Frontal cortex (tissue), 4 donors: ENCODE measurements around the gene HTR3A. TPM values are rescaled to one million over a fixed set of nuclear protein-coding genes. Genes with fewer than 3 reads are reported as not detected.
"Not testable (repeated sequence)": the region's sequence is repeated elsewhere in the genome, so short reads cannot be mapped to it uniquely, and the experiment has no call there.

ENCODE experiments used
- DNase-seq, 2 donors: peaks; one replicate each; pipeline ENCODE4 v3.0.0; 2012; ENCODE audit warnings: low spot score in 2 of 2
- FAIRE-seq: peaks from 2 replicates; lab custom pipeline; 2012; peaks lifted over from hg19 to GRCh38; lab: Jason Lieb, UNC
- total RNA-seq: library from RNA; depleted of rRNA; stranded (reverse); fragments of >200 nt; gene quantifications from one replicate; pipeline ENCODE4 v1.2.3, GENCODE V29; 2014
- donor health status: control.
- donor health status: control.
- donor health status: control.

The HTR3A gene
- 1.2 TPM for total RNA-seq

DNA sequence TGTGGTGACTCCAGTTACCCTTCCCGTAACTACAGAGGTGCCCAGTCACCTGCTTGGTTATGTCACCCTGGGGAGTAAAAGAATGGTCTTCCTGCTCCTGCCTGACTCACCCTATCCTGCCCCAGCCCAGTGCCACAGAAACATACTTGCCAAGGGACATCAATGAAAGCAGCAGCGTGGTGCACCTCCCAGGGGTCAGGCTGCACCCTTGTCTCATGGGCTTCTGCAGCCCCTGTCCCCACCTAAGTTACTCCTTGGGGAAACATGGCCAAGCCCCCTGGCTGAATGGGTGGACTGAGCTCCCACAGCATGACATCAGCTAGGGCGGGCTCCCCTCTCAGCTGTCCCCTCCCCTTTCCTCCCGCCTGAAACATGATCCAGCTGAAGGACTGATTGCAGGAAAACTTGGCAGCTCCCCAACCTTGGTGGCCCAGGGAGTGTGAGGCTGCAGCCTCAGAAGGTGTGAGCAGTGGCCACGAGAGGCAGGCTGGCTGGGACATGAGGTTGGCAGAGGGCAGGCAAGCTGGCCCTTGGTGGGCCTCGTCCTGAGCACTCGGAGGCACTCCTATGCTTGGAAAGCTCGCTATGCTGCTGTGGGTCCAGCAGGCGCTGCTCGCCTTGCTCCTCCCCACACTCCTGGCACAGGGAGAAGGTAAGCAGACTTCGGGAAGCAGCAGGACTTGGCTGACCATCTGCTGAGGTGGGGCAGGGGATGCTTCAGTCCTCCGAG is at the start of gene HTR3A:
TSS of gene HTR3A (plus strand) at position 368 of the 730 bp plus-strand sequence. CDS start at position 586, 218 bp downstream.
- FAIRE-seq (no peak), DNase-seq (no peak)

DNA sequence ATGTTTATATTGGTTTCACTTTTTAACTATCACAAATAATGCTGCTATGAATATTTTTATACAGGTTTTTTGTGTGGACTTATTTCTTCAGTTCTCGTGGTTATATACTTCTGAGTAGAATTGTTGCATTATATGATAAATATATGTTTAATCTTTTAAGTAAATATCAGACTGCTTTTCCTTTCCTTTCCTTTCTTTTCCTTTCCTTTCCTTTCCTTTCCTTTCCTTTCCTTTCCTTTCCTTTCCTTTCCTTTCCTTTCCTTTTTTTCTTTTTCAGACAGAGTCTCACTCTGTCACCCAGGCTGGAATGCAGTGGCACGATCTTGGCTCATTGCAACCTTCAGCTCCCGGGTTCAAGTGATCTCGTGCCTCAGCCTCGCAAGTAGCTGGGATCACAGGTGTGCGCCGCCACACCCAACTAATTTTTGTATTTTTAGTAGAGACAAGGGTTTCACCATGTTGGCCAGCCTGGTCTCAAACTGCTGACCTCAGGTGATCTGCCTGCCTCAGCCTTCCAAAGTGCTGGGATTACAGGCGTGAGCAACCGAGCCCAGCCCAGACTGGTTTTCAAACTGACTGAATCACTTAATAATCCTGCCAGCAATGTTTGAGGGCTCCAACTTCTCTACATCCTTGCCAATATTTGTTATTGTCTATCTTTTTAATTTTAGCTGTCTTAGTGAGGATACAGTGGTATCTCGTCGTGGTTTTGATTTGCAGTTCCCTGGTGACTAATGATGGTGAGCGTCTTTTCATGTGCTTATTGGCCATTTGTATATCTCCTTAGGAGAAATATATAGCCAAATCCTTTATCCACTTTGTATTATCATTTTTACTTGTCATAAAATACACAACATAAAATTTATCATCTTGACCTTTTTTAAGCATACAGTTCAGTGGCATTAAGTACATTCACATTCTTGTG is 48.4 kb upstream of the HTR3A start:
- FAIRE-seq: no peak

DNA sequence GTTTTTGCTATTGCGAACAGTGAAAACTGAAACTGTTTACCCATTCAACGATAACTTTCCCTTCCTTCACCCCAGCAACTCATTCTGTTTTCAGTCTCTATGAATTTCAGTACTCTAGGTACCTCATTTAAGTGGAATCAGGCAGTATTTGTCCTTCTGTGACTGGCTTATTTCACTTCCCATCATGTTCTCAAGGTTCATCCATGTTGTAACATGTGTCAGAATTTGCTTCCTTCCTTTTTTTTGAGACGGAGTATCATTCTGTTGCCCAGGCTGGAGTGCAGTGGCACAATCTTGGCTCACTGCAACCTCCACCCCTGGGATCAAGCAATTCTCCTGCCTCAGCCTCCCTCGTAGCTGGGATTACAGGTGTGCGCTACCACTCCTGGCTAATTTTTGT is 46.6 kb upstream of the HTR3A start:
- DNase-seq (no peak), FAIRE-seq (no peak)

More for the DNA sequence above, 48.4 kb upstream of the HTR3A start:
- no peak for DNase-seq

DNA sequence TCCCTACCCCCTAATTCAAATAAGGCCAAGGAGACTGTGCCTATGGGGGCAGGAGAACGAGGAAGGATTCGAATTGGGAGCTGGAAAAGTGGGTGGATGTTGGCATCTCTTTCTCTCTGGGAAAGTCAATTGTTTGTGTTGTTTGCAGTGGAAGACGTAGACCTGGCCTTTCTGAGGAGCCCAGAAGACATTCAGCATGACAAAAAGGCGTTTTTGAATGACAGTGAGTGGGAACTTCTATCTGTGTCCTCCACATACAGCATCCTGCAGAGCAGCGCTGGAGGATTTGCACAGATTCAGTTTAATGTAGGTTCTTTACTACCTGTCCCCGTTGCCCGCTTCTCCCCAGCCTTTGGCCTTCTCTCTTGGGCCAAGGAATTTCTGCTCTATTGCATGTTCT is 42.1 kb upstream of the HTR3A start:
- FAIRE-seq (no peak), DNase-seq (no peak)

DNA sequence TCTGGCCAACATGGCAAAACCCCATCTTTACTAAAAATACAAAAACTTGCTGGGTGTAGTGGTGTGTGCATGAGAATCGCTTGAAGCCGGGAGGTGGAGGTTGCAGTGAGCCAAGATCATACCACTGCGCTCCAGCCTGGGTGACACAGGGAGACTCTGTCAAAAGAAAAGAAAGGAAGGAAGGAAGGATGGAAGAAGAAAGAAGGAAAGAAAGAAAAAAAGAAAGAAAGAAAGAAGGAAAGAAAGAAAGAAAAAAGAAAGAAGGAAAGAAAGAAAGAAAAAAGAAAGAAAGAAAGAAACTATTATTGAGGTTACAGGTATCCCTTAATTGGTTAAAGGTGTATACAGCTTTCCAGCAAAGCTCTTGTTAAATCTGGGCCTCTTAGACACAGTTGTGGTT is 40.7 kb upstream of the HTR3A start:
- FAIRE-seq, DNase-seq: not testable (repeated sequence)

DNA sequence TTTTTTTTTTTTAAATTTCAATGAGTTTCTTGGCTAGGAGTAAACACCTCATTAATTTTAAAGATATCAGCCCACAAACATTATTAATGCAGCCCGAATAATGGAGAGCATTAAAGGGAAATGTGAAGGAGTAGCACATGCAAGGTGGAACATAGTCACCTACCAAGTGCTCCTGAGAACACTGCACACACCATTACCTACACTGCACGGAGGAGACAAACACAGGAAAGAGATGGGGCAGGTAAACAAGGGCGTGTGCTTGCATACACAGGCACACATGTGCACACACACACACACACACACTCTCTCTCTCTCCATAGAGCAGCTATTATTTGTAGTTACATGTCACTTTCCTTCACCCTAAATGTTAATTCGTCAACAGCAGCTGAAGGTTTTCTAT is 40.1 kb upstream of the HTR3A start:
- FAIRE-seq (no peak), DNase-seq (no peak)

DNA sequence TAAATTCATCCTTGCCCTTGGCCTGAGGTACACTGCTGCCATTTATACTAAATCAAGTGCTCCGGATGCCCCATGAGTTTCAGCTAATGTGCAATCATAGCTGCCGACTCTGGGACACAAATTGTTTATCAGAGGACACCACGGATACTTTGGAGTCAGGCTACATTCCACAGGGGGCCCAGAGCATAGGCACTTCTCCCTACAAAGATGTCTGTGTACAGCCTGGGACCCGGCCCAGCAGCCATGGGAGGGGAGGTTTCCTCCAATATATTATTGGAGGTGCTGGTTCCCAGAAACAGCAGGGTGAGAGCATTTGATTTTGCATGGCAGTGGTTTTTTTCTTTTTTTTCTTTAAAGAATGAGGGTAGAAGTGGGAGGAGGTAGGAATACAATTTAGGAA is 39.0 kb upstream of the HTR3A start:
- no peak for FAIRE-seq
- DNase-seq: no peak

DNA sequence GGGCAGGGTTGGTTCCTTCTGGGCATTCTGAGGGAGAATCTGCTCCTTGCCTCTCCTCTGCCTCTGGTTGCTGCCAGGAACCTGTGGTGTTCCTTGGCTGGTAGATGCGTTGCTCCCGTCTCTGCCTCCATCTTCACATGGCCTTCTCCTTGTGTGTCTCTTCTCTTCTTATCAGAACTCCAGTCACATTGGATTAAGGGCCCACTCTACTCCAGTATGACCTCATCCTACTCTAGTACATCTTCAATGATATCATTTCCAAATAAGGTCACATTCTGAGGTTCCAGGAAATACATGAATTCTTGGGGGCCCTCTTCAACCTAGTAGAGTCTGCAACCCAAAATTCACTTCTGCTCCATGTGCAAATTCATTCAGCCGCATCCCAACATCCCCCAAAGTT is 37.0 kb upstream of the HTR3A start:
- DNase-seq (no peak), FAIRE-seq (no peak)

DNA sequence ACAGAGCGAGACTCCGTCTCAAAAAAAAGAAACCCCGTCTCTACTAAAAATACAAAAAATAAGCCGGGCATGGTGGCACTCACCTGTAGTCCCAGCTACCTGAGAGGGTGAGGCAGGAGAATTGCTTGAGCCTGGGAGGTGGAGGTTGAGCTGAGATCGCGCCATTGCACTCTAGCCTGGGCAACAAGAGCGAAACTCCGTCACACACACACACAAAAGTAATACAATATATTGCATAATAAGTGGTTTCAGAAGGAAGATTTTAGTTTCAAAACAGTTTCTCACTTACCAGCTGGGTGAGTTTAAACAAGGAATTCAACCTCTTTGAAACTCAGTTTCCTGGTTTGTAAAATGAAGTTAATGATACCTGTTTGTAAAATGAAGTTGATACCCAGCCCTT is 32.7 kb upstream of the HTR3A start:
- FAIRE-seq (no peak), DNase-seq (no peak)

DNA sequence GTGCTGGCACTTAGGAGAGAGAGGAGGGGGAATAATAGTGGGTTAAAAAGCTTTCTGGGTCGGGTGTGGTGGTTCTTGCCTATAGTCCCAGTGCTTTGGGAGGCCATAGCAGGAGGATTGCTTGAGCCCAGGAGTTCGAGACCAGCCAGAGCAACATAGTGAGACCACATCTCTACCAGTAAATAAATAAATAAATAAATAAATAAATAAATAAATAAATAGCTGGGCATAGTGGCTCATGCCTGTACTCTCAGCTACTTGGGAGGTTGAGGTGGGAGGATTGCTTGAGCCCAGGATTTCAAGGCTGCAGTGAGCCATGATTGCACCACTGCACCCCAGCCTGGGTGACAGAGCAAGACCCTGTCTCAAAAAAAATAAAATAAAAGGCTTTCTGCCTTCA is 28.7 kb upstream of the HTR3A start:
- DNase-seq, FAIRE-seq: not testable (repeated sequence)

DNA sequence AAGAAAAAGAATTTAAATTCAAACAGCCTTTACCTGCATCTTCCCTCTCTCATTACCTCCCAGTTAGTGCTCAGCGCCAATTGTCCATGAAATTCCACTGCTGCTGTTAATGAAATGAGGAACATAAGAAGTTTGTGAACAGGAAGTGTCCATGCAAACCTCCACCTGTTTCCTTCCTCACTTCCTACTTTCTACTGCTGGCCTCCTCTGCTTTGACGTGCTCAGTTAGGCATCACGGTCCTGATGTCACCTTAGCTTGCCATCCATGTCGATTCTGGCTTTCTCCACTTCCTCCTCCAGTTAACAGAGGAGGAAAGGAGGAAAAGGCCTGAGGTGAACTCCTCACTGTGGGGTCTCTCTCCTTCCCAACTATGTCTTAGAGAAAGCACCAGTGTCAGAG is 26.9 kb upstream of the HTR3A start:
- FAIRE-seq (no peak), DNase-seq (no peak)

DNA sequence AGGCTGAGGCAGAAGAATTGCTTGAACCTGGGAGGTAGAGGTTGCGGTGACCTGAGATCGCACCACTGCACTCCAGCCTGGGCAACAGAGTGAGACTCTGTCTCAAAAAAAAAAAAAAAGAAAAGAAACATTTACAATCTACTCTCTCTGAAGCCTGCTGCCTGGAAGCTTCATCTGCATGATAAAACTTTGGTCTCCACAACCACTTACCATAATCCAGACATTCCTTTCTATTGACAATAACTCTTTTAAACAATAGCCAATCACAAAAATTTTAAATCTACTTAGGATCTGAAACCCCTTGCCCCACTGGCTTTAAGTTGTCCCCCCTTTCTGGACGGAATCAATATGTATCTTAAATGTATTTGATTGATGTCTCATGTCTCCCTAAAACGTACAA is 25.0 kb upstream of the HTR3A start:
- DNase-seq: no peak
- no peak for FAIRE-seq

DNA sequence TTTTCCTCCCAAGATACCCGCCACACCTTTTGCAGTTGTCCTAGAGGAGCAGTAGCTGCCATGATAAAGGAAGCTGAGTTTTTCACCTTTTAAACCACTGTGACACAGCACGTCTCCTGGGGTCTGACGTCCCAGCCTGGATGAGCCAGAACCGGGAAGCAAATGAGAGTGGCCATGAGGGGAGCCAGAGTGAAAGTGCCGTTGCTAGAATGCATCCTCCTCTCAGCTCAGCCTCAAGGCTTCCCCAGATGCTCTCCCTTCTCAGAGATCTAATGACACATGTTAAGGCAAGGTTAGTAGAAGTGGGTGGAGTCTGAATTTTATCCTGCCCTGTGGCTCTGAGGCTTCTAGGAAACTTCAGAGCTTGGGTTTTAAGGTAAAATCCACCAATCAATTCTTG is 23.4 kb upstream of the HTR3A start:
- DNase-seq (no peak), FAIRE-seq (no peak)

DNA sequence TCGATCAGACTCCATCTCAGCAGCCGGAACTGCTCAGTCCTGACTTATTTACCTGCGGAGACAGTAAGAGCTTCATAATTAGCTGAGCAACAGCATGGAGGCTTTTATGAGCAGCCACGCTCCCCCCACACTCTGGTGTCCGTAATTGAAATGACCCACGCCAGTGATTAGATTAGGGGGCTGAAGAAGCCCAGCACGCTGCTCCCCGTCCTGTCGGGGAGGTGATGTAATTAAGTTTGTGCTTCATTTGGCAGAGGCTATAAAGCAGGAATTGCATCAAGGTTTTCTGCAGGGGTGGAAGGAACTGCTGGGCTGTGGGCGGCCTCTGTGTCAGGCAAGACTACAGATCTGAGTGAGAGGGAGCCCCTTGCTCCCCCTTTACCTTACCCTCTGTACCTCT is 22.8 kb upstream of the HTR3A start:
- FAIRE-seq (no peak), DNase-seq (no peak)

DNA sequence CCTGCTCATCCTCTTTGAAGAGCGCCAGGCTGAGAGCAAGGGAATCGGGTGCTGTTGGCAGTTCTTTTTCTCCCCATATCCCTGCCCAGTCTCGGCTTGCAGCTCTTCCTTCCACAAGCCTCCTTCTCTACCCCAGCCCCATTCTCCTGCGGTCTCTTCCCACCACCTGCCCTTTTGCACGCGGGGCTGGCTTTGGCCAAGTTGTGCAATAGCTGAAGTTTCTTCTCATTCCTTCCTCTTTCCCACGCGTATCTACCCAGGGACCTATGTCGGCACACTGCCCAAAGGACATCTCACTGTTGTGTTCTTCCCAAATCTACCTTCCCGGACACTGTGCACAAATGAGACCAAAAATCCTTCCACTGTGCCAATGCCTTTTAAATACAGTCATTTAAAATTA is 22.3 kb upstream of the HTR3A start:
- FAIRE-seq: no peak
- DNase-seq: no peak

DNA sequence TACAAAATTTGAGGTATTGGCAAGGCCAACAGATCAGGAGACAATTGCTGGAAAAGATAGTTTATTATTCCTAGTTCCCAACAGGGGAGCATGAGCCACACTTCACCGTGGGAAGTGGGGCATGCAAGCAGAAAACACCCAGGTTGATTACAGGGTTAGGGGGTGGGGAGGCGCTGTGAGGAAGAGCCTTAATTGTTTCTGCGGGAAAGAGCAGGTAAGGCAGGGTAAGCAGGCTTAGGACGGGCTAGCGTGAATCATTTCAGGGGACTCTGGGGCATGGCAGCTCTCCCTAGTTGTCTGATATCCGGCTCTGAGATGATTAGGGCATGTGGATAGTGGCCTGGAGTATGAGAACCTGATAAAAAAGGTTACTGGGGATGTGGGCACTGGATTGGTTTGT is 20.7 kb upstream of the HTR3A start:
- FAIRE-seq: no peak
- no peak for DNase-seq

DNA sequence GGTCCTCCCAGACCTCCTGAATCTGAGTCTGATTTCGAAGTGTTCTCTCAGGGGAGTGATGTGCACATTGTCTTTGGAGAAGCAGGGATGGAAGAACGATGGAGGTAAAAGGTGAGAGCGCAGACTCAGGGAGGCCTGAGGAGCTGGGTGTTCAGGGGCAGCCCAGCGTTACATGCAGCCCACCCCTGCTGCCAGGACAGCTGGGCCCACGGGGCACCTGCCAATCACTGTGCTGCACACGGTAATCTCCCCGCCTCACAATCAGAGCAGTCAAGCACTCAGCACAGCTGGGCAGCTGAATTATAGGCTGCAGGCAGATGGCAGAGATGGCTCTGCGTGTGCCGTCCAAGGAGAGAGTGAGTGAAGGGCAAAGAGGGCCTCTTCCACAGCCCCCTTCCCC is 17.9 kb upstream of the HTR3A start:
- FAIRE-seq (no peak), DNase-seq (no peak)

DNA sequence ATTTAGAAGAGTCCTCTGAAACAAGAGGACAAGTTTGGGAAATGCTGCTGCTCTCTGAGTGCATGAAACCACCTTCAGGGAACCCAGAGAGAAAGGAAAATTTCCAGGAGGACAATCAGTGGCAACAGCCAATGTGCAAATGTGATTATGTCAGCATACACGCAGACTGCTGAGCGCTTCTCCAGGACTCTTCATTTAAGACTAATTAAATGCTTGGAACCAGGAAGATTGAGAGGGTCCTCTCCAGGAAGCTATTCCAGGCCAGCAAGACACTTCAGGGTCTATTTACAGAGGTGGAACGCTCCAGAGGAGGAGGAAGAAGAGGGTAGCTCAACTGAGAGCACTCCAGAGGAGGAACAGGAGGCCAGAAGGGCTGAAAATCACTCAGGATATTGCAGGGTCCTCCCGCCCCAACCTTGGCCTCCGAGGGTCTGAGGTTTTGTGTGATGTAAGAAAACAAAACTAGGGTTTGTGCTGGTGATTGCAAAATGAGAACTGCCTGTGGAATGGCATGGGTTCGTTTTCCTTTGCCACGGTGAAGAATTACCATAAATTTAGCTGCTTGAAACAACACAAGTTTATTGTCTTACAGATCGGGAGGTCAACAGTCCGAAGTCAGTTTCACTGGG is 14.1 kb upstream of the HTR3A start:
- DNase-seq: no peak
- FAIRE-seq: no peak

DNA sequence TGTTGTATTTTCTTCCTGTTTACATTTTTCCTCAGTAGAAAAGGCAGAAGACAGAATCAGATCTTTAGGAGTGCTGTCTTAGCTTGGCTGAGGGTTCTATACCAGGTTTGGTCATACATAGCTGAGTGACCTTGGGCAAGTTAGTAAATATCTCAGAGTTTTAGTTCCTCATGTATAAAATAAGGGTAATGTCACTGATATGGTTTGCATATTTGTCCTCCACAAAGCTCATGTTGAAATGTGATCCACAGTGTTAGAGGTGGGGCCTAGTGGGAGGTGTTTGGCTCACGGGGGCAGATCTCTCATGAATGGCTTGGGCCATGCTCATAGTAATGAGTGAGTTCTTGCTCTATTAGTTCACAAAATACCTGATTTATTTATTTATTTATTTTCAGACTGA is 7.5 kb upstream of the HTR3A start:
- FAIRE-seq: no peak
- DNase-seq: no peak

DNA sequence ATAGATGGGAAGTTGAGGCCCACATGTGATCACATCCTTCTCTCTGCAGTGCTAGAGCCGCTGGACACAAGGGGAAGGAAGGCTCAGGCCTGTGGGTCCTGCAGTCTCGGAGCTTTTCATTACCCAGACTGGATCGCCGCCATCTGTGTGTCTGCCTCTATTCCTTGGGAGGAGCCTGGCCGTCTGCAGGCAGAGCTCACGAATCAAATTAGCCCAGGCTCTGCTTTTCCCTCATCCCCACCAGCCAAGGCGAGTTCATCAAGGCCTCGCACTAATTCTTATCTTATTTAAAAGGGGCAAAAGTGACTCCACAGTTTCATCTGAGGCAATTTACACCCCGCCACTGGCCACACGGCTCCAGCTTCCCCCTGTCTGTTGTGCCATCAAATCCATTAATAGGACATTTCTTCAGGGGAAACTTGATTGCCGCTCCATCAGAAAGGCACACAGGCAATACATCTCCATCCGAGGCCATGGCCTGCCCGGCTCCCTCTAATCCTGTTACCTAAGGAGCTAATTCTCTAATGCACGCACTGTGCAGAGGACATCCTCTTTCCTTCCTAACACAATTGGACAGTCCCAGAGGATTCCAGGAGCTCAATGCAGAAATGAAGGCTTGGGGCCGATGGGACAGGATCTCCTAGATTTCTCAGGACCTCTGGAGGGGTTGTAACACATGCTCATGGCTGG is 3.3 kb upstream of the HTR3A start:
- DNase-seq: no peak
- no peak for FAIRE-seq
